ENCODE results near the gene STUM.

STUM gene

DNA sequence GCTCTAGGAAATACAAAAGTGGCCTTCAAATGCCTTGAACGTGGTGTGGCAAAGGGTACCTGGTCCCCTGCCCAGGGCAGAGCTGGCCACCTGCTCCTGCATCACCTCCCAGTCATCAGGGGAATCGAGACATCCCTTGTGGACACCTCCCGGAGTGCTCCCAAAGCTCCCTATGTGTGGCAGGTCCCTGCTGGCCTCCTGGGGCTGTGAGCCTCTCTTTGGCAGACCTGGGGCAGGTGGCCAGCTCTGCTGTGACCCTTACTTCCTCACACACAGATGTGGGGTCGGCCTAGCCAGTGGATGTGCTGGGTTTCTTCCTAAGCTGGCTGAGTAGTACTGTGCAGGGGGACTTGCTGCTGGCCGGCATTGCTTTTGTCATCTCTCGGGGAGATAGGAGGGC lies 104.0 kb downstream of the STUM start:
- no peak for DNase-seq (ENCODE audit: low read depth, low spot score)

DNA sequence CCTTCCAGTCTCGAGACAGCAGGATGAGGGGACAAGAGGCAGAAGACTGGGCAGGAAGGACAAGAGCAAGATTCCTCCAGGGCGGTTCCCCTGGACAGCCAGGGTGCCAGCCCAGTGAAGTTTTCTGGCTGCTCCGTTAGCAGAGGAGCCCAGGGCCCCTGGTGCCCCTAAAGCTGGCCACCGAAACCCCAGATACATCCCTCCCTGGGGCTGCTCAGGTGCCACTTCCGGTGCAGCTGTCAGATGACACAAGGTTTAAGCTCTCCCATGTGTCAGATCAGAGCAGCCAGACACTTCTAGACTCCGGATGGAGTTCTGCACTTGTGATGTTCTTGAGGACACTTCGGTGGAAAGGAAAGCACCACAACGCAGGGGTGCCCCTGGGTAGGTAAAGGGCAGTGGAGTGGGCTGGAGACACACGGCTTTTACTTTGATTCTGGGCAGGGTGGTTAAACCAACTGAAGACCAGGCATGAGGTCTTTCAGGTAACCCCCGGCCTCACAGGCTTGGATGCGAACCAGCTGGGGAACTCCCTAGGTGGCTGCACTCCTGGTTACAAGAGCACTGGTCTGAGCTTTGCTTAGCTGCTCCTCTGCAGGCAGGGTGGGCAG lies 104.9 kb downstream of the STUM start:
- no peak for DNase-seq (ENCODE audit: low read depth, low spot score)

GRCh38 chr1:226654046-226654667 lies 105.6 kb downstream of the STUM start:
- DNase-seq (ENCODE audit: low read depth, low spot score), result peak; percentile 83

DNA sequence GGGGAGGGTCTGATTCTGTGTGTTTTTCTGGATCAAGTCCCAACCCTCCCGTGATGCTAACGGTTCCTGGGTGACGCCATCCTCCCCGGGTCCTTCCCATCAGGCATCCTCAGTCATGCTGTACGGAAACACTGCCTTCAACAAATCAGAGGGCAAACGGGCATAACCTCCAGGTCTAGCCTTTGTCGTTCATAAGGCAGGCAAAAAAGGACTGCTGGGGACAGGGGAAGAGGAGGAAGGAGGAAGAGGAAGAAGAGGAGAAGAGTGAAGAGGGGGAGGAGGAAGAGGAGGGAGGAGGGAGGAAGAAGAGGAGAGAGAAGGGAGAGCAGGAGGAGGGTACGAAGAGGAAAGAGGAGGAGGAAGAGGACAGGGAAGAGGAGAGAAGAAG lies 106.1 kb downstream of the STUM start:
- no peak for DNase-seq (ENCODE audit: low read depth, low spot score)

GRCh38 chr1:226655251-226656163 lies 106.9 kb downstream of the STUM start:
- DNase-seq (ENCODE audit: low read depth, low spot score), result no peak

GRCh38 chr1:226656201-226656600 lies 107.6 kb downstream of the STUM start:
- DNase-seq (ENCODE audit: low read depth, low spot score), result no peak

DNA sequence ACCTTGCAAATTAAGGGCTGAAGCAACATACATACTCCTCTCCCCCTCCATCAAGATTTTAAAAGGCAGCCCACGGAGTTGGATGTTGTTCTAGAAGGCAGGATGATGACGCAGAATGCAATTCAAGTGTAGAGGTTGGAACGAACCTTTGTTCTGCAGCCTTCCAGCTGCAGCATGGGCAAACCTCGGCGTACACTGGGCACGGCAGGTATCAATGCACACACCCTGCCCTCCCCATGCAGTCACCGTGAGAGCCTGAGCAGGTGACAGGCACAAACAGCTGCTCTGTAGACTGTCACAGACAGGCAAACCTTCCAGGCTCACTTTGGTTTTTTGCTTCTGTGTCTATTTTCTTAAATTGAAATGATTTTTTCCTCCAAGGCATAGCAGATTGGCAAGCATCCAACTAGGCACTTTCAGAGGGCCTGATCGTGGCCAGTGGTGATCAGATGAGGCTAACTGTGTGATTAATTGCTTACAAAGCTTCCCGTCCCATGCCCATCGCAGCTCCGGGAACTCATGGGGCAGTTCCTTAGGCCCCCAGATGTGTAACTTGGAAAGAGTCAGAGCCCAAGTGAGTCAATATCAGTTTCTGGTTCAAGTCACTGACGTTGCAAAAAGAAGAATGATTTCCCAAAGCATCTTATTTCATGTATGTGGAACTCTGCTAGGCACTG lies 108.2 kb downstream of the STUM start:
- DNase-seq (ENCODE audit: low read depth, low spot score), result no peak

GRCh38 chr1:226657895-226658545 lies 109.5 kb downstream of the STUM start:
- no peak for DNase-seq (ENCODE audit: low read depth, low spot score)

DNA sequence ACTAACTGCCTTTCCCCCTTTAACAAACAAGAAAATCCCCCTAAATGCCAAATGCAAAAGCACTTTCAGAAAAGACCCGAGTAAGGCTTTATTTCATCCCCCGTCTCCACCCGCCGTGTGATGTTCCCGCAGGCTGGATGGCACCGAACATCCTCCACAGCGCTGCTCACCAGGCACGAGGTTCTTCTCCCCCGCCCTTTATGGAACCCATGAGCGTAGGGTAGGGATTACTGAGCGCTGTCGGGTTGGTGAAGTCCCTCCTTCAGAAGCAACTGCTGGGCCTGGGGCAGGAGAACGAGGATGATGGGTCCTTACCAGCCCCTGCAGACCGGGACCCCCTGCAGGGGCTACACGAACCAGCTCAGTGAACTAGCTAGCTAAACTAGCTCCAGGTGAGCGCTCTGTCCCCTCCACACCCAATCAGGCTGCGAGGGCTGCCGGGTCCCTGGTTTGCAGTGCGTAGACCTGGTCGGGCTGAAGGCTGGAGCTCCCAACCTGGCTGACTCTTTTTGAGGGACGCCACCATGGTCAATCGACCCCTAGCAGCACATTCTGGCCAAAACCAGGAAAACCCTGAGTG lies 110.1 kb downstream of the STUM start:
- DNase-seq (ENCODE audit: low read depth, low spot score), result no peak

Data from iPS DF 19.7 (cell line).